Ecto neural progenitor cell (in vitro differentiated cells): ENCODE measurements around the gene SRRM3.
"Not testable (repeated sequence)": the region's sequence is repeated elsewhere in the genome, so short reads cannot be mapped to it uniquely, and the experiment has no call there.

Experiments
- DNase-seq: peaks from one replicate; pipeline ENCODE4 v3.0.0-alpha.2; 2018; ENCODE audit warnings: low spot score

Gene SRRM3

GRCh38 chr7:76189276-76189675 lies 12.4 kb upstream of the SRRM3 start:
- no peak for DNase-seq

GRCh38 chr7:76191783-76192240 lies 9.9 kb upstream of the SRRM3 start:
- DNase-seq: no peak

- DNase-seq: no peak
Observed at GRCh38 chr7:76193466-76193865, 8.2 kb upstream of the SRRM3 start.

- no peak for DNase-seq
Observed at GRCh38 chr7:76193883-76194282, 7.8 kb upstream of the SRRM3 start.

- no peak for DNase-seq
Observed at GRCh38 chr7:76196786-76197185, 4.9 kb upstream of the SRRM3 start.

- DNase-seq: no peak
Observed at GRCh38 chr7:76198202-76198601, 3.5 kb upstream of the SRRM3 start.

GRCh38 chr7:76202666-76203030 lies 952 bp downstream of the SRRM3 start:
- DNase-seq: no peak

- no peak for DNase-seq
Observed at GRCh38 chr7:76204147-76204546, 2.5 kb downstream of the SRRM3 start.

GRCh38 chr7:76206633-76207032 lies 4.9 kb downstream of the SRRM3 start:
- no peak for DNase-seq

- DNase-seq: no peak
Observed at GRCh38 chr7:76209310-76209709, 7.6 kb downstream of the SRRM3 start.

GRCh38 chr7:76211216-76211615 lies 9.5 kb downstream of the SRRM3 start:
- no peak for DNase-seq

GRCh38 chr7:76215349-76215748 lies 13.7 kb downstream of the SRRM3 start:
- not testable (repeated sequence) for DNase-seq

- DNase-seq: peak; percentile 74
Observed at GRCh38 chr7:76216381-76217082, 14.8 kb downstream of the SRRM3 start.

GRCh38 chr7:76217942-76218566 lies 16.4 kb downstream of the SRRM3 start:
- DNase-seq: no peak

- DNase-seq: peak; percentile 74
Observed at GRCh38 chr7:76220185-76221057, 18.7 kb downstream of the SRRM3 start.

GRCh38 chr7:76222333-76222732 lies 20.6 kb downstream of the SRRM3 start:
- no peak for DNase-seq

- DNase-seq: no peak
Observed at GRCh38 chr7:76222839-76223238, 21.1 kb downstream of the SRRM3 start.

GRCh38 chr7:76223286-76223972 lies 21.7 kb downstream of the SRRM3 start:
- no peak for DNase-seq

GRCh38 chr7:76224695-76225094 lies 23.0 kb downstream of the SRRM3 start:
- no peak for DNase-seq

GRCh38 chr7:76225379-76225778 lies 23.7 kb downstream of the SRRM3 start:
- DNase-seq: peak; percentile 82

GRCh38 chr7:76225951-76226350 lies 24.3 kb downstream of the SRRM3 start:
- no peak for DNase-seq

GRCh38 chr7:76226878-76227423 lies 25.3 kb downstream of the SRRM3 start:
- DNase-seq: not testable (repeated sequence)
